SK-N-MC (cell line): Measurements from ENCODE around the gene PAGE4.

Experiments used
- DNase-seq: peaks from one replicate; pipeline ENCODE4 v3.0.0-alpha.2; 2011; ENCODE audit warnings: low read depth, low spot score
- H3K27ac ChIP-seq: fragments of 200-600 bp; sonication (generic); 2 replicates; pipeline ENCODE4 v1.5.1; 2016; ENCODE audit warnings: mixed run types
- H3K36me3 ChIP-seq: fragments of 200-600 bp; sonication (generic); 2 replicates; pipeline ENCODE4 v1.6.1; 2017; ENCODE audit warnings: antibody characterized with exemption, low read length, mixed read lengths; ENCODE audit not compliant: insufficient read depth
- H3K4me3 ChIP-seq: fragments of 200-600 bp; sonication (generic); 2 replicates; pipeline ENCODE4 v1.5.1; 2016
- H3K9ac ChIP-seq: fragments of 200-600 bp; sonication (generic); 2 replicates; pipeline ENCODE4 v1.8.0; 2017; ENCODE audit warnings: mixed run types, mixed read lengths; ENCODE audit not compliant: insufficient read length
- H3K9me3 ChIP-seq: fragments of 200-600 bp; sonication (generic); 2 replicates; pipeline ENCODE4 v1.6.1; 2017; ENCODE audit warnings: low read depth, mild to moderate bottlenecking, antibody characterized with exemption, low read length, moderate library complexity, mixed read lengths
- EZH2 ChIP-seq: fragments of 200-600 bp; sonication (generic); IDR thresholded peaks from one replicate; pipeline ENCODE4 v1.6.1; 2017; ENCODE audit warnings: antibody characterized with exemption
- FOXP2 ChIP-seq: optimal IDR thresholded peaks from 2 replicates; pipeline ENCODE3; 2011; ENCODE audit warnings: mild to moderate bottlenecking, moderate library complexity; ENCODE audit not compliant: insufficient read depth; ENCODE audit errors: extremely low read length, control extremely low read depth
- POLR2AphosphoS5 ChIP-seq: IDR thresholded peaks from 2 replicates; pipeline ENCODE4 v1.6.1; 2012; ENCODE audit warnings: mild to moderate bottlenecking, low read depth, low read length, borderline replicate concordance

The PAGE4 gene, protein sequence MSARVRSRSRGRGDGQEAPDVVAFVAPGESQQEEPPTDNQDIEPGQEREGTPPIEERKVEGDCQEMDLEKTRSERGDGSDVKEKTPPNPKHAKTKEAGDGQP

DNA sequence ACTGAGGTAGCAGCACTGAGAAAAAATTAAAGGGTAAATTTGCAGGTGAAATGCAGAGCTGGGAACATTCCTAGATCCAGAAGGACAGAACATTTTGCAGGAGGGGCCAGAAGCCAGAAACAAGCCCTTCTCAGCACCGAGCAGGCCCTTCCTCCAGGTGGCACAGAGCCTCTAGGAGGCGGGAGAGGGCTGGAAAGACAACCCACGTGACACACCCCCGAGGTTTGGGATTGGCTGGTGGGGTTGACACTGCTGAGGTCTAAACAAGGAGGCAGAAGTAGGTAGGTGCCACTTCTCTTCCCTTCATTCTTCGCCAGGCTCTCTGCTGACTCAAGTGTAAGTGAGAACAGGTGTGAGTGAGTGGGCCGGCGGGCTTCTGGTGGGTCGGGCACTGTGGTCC lies at the start of gene PAGE4:
PAGE4 (plus strand) TSS at position 288 of the 400 bp plus-strand sequence. CDS start 1,126 bp downstream, outside the sequence.
- Histone ChIP-seq H3K36me3 (no peaks in the 10 kb centered on the region), H3K9ac (no peak within 1 kb of the TSS), H3K4me3 (no peak within 1 kb of the TSS), H3K9me3 (no peaks in the 10 kb centered on the region), H3K27ac (no peak within 1 kb of the TSS)
- DNase-seq, result no peak
- TF ChIP-seq FOXP2, result no peak
- no peak for TF ChIP-seq POLR2AphosphoS5
- TF ChIP-seq EZH2, result no peak

DNA sequence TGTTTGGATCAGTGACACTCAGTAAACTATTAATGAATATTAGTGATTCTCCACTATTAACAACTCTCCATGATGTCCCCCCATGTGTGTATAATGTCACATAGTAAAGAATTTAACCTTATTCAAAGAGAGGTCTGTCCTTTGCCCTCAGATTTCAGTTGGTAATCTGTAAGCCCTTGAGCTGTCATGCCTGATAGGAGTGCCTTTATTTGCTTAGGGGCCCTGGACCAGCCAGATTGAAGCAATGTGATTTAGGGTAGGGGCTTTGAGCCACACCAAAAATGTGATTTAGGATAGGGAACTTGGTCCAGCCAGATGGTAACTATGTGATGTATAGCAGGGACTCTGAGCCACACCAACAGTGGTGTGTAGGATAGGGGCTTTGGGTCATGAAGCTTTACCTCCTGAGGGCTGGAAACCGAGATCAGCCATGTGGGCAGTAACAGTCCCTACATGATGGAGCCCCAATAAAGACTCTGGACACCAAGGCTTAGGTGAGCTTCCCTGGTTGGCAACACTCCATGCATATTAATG lies 44.3 kb upstream of the PAGE4 start:
- no peak for DNase-seq
- no peak overlapping the region for H3K4me3 ChIP-seq
- no peaks in the 10 kb centered on the region for H3K36me3 ChIP-seq
- no peaks in the 10 kb centered on the region for H3K9me3 ChIP-seq
- no peak overlapping the region for H3K9ac ChIP-seq
- no peak overlapping the region for H3K27ac ChIP-seq
- TF ChIP-seq POLR2AphosphoS5 (no peak), EZH2 (no peak), FOXP2 (no peak)

DNA sequence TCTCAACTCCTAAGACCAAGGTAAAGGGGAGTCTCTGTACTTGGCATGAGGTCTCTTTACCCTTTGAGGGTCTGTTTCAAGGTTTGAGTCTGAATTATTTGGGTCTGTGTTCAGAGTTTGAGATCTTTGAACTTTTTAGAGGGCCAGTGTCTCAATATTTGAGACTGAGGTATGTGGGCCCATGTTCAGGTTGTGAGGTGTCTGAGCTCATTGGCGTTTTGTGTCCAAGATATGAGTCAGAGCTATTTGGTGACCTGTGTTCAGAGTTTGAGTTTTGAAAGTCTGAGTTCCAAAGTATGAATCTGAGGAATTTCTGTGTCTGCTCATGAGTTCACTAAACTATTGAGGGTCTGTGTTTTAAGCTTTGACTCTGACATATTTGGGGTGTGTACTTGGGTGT lies 36.7 kb upstream of the PAGE4 start:
- Histone ChIP-seq H3K9ac (no peak overlapping the region), H3K4me3 (no peak overlapping the region), H3K9me3 (no peaks in the 10 kb centered on the region), H3K36me3 (no peaks in the 10 kb centered on the region), H3K27ac (no peak overlapping the region)
- no peak for TF ChIP-seq POLR2AphosphoS5
- no peak for TF ChIP-seq FOXP2
- TF ChIP-seq EZH2, result no peak
- DNase-seq, result no peak

DNA sequence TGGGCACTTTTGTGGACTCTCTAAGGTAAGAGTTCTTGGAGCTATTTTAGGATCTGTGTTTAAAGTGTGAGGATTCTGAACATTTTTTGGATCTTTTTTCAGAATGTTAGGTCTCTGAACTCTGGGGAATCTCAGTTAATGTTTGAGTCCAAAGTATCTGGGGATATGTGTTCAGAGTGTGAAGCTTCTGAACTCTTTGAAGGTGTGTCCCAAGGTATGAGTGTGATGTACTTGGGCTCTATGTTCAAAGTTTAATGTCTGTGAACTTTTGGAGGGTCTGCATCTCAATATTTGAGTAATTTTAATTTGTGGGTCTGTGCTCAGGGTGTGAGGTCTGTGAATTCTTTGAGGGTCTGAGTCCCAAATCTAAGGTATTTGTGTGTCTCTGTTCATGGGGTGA lies 35.4 kb upstream of the PAGE4 start:
- TF ChIP-seq EZH2 (no peak), POLR2AphosphoS5 (no peak), FOXP2 (no peak)
- H3K9me3 ChIP-seq, result no peaks in the 10 kb centered on the region
- no peak overlapping the region for H3K27ac ChIP-seq
- H3K36me3 ChIP-seq, result no peaks in the 10 kb centered on the region
- no peak for DNase-seq
- no peak overlapping the region for H3K4me3 ChIP-seq
- H3K9ac ChIP-seq, result no peak overlapping the region

GRCh38 chrX:49799828-49800227 lies 29.3 kb upstream of the PAGE4 start:
- Histone ChIP-seq H3K9ac (no peak overlapping the region), H3K36me3 (no peaks in the 10 kb centered on the region), H3K27ac (no peak overlapping the region), H3K9me3 (no peaks in the 10 kb centered on the region), H3K4me3 (no peak overlapping the region)
- TF ChIP-seq EZH2 (no peak), FOXP2 (no peak), POLR2AphosphoS5 (no peak)
- DNase-seq, result no peak

- Histone ChIP-seq H3K4me3 (no peak overlapping the region), H3K9me3 (no peaks in the 10 kb centered on the region), H3K36me3 (no peaks in the 10 kb centered on the region), H3K9ac (no peak overlapping the region), H3K27ac (no peak overlapping the region)
- TF ChIP-seq POLR2AphosphoS5, result no peak
- no peak for TF ChIP-seq EZH2
- no peak for TF ChIP-seq FOXP2
- DNase-seq, result no peak
These were observed 19.0 kb upstream of the PAGE4 start for GRCh38 chrX:49809891-49810632.

DNA sequence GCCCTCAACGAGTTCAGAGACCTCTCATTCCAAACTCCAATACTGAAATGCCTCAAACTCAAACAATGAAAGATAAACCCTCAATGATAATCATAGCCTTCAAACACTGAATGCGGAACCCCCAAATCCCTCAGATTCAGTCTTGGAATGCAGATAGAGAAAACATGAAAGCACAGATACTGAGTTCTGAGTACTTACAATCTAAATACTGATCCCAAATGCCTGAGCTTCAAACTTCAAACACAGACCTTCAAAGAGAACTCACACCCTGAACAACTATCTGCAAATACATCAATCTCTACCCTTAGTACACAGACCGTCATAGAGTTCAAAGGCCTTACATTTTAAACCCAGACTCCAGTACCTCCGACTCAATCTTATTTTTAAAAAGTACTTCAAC lies 16.9 kb upstream of the PAGE4 start:
- Histone ChIP-seq H3K36me3 (no peaks in the 10 kb centered on the region), H3K27ac (no peak overlapping the region)
- DNase-seq, result no peak

GRCh38 chrX:49816435-49816834 lies 12.7 kb upstream of the PAGE4 start:
- no peak overlapping the region for H3K27ac ChIP-seq
- TF ChIP-seq POLR2AphosphoS5 (no peak), FOXP2 (no peak), EZH2 (no peak)
- H3K9ac ChIP-seq, result no peak overlapping the region
- H3K36me3 ChIP-seq, result no peaks in the 10 kb centered on the region
- DNase-seq, result no peak
- no peaks in the 10 kb centered on the region for H3K9me3 ChIP-seq
- H3K4me3 ChIP-seq, result no peak overlapping the region

More for the DNA sequence above, 16.9 kb upstream of the PAGE4 start:
- Histone ChIP-seq H3K9me3 (no peaks in the 10 kb centered on the region), H3K9ac (no peak overlapping the region), H3K4me3 (no peak overlapping the region)
- TF ChIP-seq EZH2 (no peak), POLR2AphosphoS5 (no peak), FOXP2 (no peak)

GRCh38 chrX:49838374-49838773 lies 9.3 kb downstream of the PAGE4 start:
- no peak for TF ChIP-seq EZH2
- no peaks in the 10 kb centered on the region for H3K36me3 ChIP-seq
- H3K9ac ChIP-seq, result no peak overlapping the region
- no peak overlapping the region for H3K27ac ChIP-seq
- no peaks in the 10 kb centered on the region for H3K9me3 ChIP-seq
- no peak for DNase-seq
- no peak overlapping the region for H3K4me3 ChIP-seq

GRCh38 chrX:49840679-49841078 lies 11.6 kb downstream of the PAGE4 start:
- no peak overlapping the region for H3K9ac ChIP-seq
- no peak for TF ChIP-seq POLR2AphosphoS5
- no peak for TF ChIP-seq EZH2
- TF ChIP-seq FOXP2, result no peak
- no peak overlapping the region for H3K27ac ChIP-seq
- H3K4me3 ChIP-seq, result no peak overlapping the region
- H3K36me3 ChIP-seq, result no peaks in the 10 kb centered on the region
- no peaks in the 10 kb centered on the region for H3K9me3 ChIP-seq
- peak; percentile 3 for DNase-seq
